Right renal cortex interstitium (tissue), 3 donors: ENCODE measurements around the gene VSIR. TPM values are rescaled to one million over a fixed set of nuclear protein-coding genes. Genes with fewer than 3 reads are reported as not detected.
A peak's percentile ranks its signal among the peaks of the same experiment; 100 is the strongest.

Experiments used
- DNase-seq, 3 donors: peaks; one replicate each; pipeline ENCODE4 v3.0.0-alpha.2; 2013; ENCODE audit warnings: low read depth in 3 of 3, low spot score in 2 of 3
- polyA plus RNA-seq, 3 donors: library from polyadenylated mRNA; unstranded; fragments of 120-200 nt; gene quantifications; one replicate each; pipeline ENCODE4 v1.2.1, GENCODE V29; 2013; ENCODE audit not compliant: insufficient read length in 3 of 3

VSIR gene
- polyA plus RNA-seq, 3 donors, result 6.7 to 9.7 (median 7.8) TPM

DNA sequence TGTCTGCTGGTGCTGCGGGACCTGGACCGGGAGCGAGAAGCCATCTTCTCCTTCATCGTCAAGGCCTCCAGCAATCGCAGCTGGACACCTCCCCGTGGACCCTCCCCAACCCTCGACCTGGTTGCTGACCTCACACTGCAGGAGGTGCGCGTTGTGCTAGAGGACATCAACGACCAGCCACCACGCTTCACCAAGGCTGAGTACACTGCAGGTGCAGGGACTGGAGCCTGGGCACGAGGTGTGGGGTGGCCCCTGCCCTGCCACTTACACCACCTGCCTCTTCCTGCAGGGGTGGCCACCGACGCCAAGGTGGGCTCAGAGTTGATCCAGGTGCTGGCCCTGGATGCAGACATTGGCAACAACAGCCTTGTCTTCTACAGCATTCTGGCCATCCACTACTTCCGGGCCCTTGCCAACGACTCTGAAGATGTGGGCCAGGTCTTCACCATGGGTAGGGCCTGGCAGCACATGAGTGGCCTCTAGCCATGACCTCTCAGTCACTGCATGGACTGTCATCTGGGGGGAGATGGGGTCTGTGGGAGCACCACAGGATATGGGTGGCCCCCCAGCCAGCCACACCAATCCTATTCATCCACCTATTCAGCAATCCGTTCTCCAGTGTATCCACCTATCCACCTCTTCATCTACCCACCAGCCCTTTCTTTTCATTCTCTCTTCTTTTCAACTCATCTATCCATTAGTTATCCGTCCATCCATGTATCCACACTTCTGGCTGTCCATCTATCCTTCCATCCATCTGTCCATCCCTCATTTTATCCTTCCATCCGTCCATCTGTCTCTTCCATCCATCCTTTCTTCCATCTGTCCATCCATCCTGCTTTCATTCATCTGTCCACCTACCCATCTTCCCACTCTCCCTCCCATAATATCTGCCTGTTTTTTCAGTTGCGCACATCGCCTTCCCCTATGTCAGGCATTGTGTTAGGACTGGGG is 34.5 kb upstream of the VSIR start:
- no peak for DNase-seq

DNA sequence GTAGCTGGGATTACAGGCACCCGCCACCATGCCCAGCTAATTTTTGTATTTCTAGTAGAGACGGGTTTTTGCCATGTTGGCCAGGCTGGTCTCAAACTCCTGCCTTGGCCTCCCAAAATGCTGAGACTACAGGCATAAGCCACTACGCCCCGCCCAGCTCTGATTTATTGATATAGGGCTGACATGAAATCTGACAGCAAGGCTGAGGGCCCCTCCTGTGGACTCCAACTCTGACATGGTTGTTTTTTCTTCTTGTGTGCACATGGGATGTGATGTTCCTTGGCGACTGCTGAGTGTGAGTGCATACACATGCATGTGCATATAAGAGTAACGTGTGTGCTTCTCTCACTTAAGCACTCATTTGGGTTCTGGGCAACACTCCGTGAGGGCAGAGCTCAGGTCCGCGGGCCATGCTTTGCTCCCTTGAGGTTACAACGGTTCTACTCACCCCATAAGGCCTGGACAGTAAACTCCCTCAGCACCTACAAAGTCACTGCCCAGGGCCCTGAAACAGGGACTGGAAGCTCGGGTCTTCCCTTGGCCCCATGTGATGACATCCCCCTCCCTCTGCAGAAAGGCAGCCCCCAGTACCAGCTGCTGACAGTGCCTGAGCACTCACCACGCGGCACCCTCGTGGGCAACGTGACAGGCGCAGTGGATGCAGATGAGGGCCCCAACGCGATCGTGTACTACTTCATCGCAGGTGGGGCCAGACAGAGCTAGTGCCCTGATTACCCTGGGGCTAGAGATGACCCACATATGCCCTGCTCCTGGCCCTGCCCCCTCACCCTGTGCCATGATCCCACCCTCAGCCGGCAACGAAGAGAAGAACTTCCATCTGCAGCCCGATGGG is 33.6 kb upstream of the VSIR start:
- no peak for DNase-seq

GRCh38 chr10:71805776-71806703 is 32.7 kb upstream of the VSIR start:
- no peak for DNase-seq

GRCh38 chr10:71804077-71804476 is 30.8 kb upstream of the VSIR start:
- no peak for DNase-seq

GRCh38 chr10:71802715-71803488 is 29.6 kb upstream of the VSIR start:
- DNase-seq, result no peak

DNA sequence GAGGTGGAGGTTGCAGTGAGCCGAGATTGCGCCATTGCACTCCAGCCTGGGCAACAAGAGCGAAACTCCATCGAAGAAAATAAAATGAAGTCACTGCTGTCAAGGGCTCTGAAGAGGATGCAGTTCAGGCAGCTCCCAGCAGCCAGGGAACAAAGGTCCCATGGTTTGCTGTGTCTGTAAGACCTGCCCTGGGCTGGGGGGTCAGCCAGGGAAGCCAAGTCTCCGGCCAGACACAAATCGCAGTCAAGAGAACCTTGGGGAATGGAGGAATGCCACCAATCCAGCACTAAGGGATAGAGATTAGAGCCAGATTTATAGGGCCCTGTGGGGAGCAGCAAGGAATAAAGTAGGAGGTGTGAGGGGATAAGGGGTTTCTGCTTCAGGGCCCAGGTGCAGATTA is 28.9 kb upstream of the VSIR start:
- DNase-seq, result no peak

GRCh38 chr10:71801361-71801760 is 28.0 kb upstream of the VSIR start:
- no peak for DNase-seq

DNA sequence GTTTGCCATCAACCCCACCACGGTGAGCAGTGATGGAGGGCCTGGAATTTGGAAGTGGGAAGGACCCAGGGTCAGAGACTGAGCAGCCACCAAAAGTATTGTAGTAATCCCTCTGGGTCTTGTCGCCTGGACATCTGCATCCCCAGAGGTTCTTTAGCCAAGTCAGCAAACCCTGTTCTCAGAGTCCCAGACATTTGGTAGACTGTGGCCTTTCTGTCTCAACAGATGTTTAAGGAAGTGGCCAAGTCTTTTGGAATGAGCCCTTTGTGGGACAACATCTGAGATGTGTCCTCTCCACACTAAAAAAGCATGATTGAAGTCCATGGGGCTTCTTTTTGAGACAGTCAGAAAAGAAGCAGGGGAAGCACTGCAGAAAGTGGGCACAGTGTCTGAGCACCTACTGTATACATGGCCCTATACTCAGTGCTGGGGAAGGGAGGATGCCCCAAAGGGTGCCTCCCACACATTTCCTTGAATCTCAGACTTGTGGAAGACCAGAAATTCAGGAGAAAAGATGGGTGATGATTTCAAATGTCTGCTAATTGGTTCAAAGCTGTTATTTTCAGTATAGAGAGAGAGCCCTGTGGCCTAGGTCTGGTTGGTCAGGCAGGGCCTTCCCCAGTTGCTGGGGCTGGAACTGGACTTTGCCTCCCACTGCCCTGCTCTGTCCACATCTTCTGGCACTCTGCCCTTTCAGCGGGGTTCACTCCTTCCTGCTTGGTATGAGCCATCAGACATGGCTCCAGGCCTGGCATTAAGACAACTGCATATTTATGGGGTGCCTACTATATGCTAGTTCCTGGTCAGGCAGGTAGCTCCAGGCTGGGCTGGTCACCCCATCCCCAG is 26.5 kb upstream of the VSIR start:
- DNase-seq, result no peak

DNA sequence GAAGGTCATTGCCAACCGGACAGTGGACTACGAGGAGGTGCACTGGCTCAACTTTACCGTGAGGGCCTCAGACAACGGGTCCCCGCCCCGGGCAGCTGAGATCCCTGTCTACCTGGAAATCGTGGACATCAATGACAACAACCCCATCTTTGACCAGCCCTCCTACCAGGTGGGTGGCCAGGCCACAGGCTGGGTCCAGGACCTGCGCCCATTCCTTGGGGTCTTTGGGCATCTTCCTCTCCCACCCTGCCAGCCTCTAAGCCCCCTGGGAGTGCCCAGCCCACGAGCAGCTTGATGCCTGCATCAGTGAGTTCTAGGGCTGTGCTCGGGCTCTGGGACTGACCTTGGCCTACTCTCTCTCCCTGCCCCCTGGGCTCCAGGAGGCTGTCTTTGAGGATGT is 25.8 kb upstream of the VSIR start:
- no peak for DNase-seq

GRCh38 chr10:71798308-71798624 is 24.9 kb upstream of the VSIR start:
- no peak for DNase-seq

GRCh38 chr10:71797533-71798307 is 24.4 kb upstream of the VSIR start:
- no peak for DNase-seq

DNA sequence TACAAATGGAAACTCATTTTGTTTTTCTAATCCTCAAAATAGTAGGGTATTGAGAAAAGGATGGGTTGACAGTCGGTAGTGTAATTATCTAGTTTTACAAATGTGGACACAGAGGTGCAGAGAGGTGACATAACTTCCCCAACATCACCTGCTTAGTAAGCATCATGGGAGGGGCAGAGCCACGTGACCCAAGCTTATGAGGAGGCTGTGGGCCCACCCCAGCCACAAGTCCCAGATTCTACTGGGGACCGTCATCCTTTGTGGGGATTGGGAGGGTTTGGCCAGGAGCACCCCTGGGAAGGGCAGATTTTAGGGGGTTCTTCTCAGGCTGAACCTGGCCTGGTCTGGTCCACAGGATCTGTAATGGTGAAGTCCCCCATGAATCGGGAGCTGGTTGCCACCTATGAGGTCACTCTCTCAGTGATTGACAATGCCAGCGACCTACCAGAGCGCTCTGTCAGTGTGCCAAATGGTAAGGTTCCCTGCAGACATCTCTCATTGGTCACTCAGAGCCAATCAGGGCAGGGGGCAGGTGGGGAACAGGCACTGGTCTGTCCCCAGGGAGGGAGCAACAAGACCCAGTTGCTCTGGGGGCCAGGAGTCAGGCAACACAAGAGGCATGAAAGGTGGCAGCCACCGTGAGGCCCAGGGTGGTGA is 23.6 kb upstream of the VSIR start:
- DNase-seq, result no peak

- DNase-seq, result peak in 1 of 3 donors; percentile 39
Measured at GRCh38 chr10:71795248-71795647, 21.9 kb upstream of the VSIR start.

GRCh38 chr10:71790749-71791440 is 17.6 kb upstream of the VSIR start:
- DNase-seq, result no peak

DNA sequence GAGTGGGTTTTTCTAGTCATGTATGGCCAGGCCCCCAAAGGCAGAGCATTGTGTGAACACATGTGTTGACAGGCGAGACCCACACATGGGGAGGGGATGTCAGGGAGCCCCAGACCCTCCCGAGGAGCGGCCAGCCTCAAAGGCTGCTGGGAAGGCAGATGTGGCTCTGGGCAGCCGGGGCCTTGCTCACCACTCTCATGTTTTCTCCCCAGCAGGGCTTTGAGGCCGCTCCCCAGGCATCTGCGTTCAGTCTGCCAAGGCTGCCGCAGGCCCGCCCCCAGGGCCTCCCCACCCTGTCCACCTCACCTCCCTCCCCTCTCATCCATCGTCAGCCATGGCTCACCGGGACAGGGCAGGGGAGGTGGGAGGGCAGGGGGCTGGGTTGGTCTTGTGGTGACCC is 16.6 kb upstream of the VSIR start:
- no peak for DNase-seq

DNA sequence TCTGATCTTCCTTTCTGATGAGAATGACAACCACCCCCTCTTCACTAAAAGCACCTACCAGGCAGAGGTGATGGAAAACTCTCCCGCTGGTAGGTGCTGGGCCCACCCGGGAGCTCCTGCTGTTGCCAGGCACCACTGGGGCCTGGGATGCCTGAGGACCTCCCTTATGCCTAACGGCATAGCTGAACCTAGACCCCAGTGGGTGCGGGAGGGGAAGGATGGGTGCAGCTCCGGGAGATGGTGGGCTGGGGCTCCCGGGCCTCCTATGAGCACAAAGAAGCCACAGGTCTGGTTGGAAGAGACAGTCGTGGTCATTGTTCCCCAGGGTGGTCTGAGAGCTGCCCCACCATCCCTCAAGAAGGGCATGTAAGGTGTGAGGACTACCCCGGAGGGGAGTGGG is 15.6 kb upstream of the VSIR start:
- DNase-seq, result no peak

- no peak for DNase-seq
Measured at GRCh38 chr10:71784679-71785272, 11.5 kb upstream of the VSIR start.
